ENCODE results near the gene PTPRU. TPM values are rescaled to one million over a fixed set of nuclear protein-coding genes. Genes with fewer than 3 reads are reported as not detected.

The PTPRU gene
- total RNA-seq, 3 donors from 2014 or later, result 1.8 to 14.3 (median 2.2) TPM

DNA sequence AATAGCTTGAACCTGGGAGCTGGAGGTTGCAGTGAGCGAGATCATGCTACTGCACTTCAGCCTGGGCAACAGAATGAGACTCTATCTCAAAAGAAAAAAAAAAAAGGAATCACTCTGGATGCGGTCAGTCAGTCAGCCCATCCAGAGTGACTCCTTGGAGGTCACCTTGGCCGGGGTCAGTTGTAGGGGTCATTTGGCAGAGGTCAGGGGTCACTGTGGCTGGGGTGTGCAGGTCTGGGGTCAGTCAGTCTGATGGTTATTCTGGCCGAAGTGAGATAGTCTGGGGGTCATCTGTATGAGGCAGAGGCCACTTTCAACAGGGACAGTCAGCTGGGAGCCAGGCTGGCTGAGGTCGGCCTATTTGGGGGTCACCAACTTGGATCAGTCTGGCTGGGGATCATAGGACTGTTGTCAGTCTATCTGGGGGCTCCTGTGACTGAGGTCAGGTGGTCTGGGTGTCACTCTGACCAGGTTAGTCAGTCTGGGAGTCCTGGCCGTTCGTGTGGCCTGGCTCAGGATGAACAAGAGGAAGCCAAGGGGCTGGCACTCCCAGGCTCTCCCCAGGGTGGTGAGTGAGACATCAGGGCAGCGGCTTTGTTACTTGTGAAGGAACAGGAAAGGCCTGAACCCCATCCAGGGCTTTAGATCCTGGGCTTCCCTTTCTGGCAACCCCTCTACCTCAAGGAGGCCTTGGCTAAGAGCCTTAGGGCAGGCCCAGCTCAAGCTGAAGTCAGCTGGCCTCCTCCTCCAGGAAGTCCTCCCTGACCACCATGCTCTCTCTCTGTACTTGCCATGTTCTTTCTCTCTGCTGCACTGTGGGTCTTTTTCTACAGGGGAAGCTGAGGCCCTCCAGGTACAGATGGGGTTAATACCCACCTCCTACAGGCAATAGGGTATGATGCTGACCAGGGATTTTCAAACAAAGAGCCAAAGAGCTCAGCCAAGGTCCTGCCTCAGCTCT lies 15.1 kb downstream of the PTPRU start:
- ATAC-seq (no peak), DNase-seq (no peak)
- Histone ChIP-seq H3K4me3 (no peak overlapping the region), H3K36me3 (ENCODE audit: low read depth) (no peaks in the 10 kb centered on the region), H3K4me1 (ENCODE audit: low read depth) (no peaks in the 10 kb centered on the region), H3K9me3 (no peaks in the 10 kb centered on the region)
- intact Hi-C loops (cut with DNase I, micrococcal nuclease), result no loop called here
- no peak for TF ChIP-seq CTCF (IDR thresholded peaks at IDR 0.05)

DNA sequence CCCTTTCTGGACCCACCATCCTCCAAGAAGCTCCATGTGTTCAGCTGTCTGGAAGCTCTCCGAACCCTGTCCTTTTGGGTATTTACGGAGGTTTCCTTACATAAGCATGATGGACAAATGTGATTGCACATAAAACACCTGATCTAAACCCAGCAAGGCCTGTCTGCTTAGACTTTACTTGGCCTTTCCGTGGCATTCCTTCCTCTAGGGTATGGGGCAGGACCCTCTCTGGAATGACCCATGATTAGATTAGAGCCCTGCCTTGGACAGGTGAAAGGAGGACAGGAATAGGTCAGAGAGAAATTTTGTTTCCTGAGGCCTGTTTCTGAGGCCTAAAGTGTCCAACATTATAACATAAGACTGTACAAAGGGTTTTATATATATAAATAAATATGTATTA lies 16.9 kb downstream of the PTPRU start:
- intact Hi-C loops (cut with DNase I, micrococcal nuclease), result no loop called here
- H3K4me1 ChIP-seq (ENCODE audit: low read depth), result no peaks in the 10 kb centered on the region
- ATAC-seq (no peak), DNase-seq (no peak)
- no peak for TF ChIP-seq CTCF (IDR thresholded peaks at IDR 0.05)
- no peaks in the 10 kb centered on the region for H3K36me3 ChIP-seq (ENCODE audit: low read depth)
- H3K4me3 ChIP-seq, result no peak overlapping the region
- H3K9me3 ChIP-seq, result no peaks in the 10 kb centered on the region

DNA sequence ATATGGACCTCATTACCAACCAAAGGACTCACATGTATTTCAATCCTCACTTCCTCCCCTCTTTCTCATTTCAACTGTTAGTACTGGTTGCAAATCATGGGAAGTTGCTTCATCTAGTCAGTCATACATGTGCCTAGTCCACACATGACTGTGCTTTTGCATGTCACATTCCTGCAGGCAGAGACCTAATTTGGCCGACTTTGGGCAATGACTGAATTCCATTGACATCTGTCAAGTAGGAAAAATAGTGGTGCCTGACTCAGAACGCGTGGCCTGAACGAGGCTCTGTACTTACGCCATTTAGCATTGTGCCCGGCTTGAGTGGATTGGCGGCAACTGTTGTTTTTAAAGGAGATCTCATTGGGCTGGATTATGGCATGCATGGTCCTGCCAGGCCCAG lies 18.0 kb downstream of the PTPRU start:
- ATAC-seq, result no peak
- DNase-seq, result no peak
- no peaks in the 10 kb centered on the region for H3K36me3 ChIP-seq (ENCODE audit: low read depth)
- intact Hi-C loops (cut with DNase I, micrococcal nuclease), result no loop called here
- TF ChIP-seq CTCF (IDR thresholded peaks at IDR 0.05), result no peak
- H3K9me3 ChIP-seq, result no peaks in the 10 kb centered on the region
- peaks cover 3% of the 10 kb centered on the region for H3K4me1 ChIP-seq (ENCODE audit: low read depth)
- no peak overlapping the region for H3K4me3 ChIP-seq

DNA sequence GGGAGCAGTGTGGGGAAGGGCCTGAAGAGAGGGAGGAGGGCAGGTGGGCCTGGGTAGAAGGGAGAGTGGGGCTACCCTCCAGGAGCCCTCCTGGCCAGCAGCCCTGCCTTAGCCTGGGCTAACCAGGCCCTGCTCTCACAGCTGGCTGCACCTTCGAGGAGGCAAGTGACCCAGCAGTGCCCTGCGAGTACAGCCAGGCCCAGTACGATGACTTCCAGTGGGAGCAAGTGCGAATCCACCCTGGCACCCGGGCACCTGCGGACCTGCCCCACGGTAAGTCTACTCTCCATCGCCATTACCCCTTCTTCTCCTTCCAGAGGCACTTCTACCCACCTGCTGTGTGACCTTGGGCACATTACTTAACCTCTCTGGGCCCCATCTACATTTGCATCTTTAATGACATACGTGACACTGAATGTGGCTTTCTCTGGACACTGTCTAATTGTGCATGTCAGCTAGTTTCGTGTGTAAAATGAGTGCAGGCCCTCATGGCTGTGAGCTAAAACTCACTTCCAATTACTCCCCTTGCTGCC lies 18.9 kb downstream of the PTPRU start:
- no peak for TF ChIP-seq CTCF (IDR thresholded peaks at IDR 0.05)
- H3K4me1 ChIP-seq (ENCODE audit: low read depth), result peaks cover 8% of the 10 kb centered on the region
- no peak for DNase-seq
- ATAC-seq, result no peak
- intact Hi-C loops (cut with DNase I, micrococcal nuclease), result no loop called here
- H3K36me3 ChIP-seq (ENCODE audit: low read depth), result no peaks in the 10 kb centered on the region
- H3K9me3 ChIP-seq, result no peaks in the 10 kb centered on the region
- no peak overlapping the region for H3K4me3 ChIP-seq

GRCh38 chr1:29256394-29256793 lies 20.1 kb downstream of the PTPRU start:
- no peak for DNase-seq
- no peak for TF ChIP-seq CTCF (IDR thresholded peaks at IDR 0.05)
- Histone ChIP-seq H3K9me3 (no peaks in the 10 kb centered on the region), H3K4me1 (ENCODE audit: low read depth) (peaks cover 8% of the 10 kb centered on the region), H3K36me3 (ENCODE audit: low read depth) (no peaks in the 10 kb centered on the region), H3K4me3 (no peak overlapping the region)
- peak; percentile 19 for ATAC-seq
- intact Hi-C loops (cut with DNase I, micrococcal nuclease), result no loop called here

Measured in mucosa of descending colon (tissue), 3 donors.